ENCODE results near the gene SBNO2. TPM values are rescaled to one million over a fixed set of nuclear protein-coding genes. Genes with fewer than 3 reads are reported as not detected.

SBNO2 gene
- total and polyA plus RNA-seq, 9 of the 15 experiments (the other 6 are each of a cell fraction or from before 2014, with no cell fraction given), result 0.01 to 46.2 (median 6.7) TPM

GRCh38 chr19:1177322-1178114, 3.5 kb upstream of the SBNO2 start:
- Histone ChIP-seq H3K9me3 (replicated peaks; ENCODE audit: control insufficient read depth, insufficient read depth, low read depth, low read length) (no peaks in the 10 kb centered on the region), H3K9ac (ENCODE audit: insufficient read depth in 1 of 2, low read depth in 2 of 2, low read length in 2 of 2) (0 out of 4 replicates have a peak overlapping the region, but pooled peaks of 1 of the 2 experiments have one; percentile 28), H3K36me3 (ENCODE audit: control insufficient read depth, insufficient read depth, low read length) (no peaks in the 10 kb centered on the region), H3K4me3 (no peak overlapping the region), H2AFZ (ENCODE audit: low read depth, low read length) (no peak overlapping the region), H3K27ac (ENCODE audit: extremely low read depth, low read depth, low read length) (no peak overlapping the region), H3K4me1 (replicated peaks in 1 of 2; ENCODE audit: control insufficient read depth in 2 of 2, insufficient read depth in 2 of 2, low read length in 2 of 2) (peaks cover 18 to 48% of the 10 kb centered on the region in 2 experiments), H3K79me2 (ENCODE audit: control insufficient read depth, insufficient read depth, low read length) (peaks cover 16% of the 10 kb centered on the region), H4K20me1 (replicated peaks; ENCODE audit: control insufficient read depth, insufficient read depth, low read length) (no peaks in the 10 kb centered on the region), H3K27me3 (ENCODE audit: control insufficient read depth in 2 of 2, insufficient read depth in 2 of 2, low read length in 2 of 2) (no peaks in the 10 kb centered on the region), H3K9me1 (ENCODE audit: control insufficient read depth, insufficient read depth, low read length) (no peaks in the 10 kb centered on the region), H3K4me2 (ENCODE audit: insufficient read depth, low read length) (no peak overlapping the region)
- ChIA-PET CTCF (ENCODE audit: low intra/inter-chr PET ratio) (no interaction called here), POLR2A (interaction anchor here (0.8 to 2.0 kb wide), 2 partner anchors 15 to 163 kb away, joined by 4 to 5 read pairs; no protein-coding TSS in a partner anchor)
- no peak for FAIRE-seq
- WGBS (ENCODE audit: insufficient coverage, low coverage, missing lambda C conversion rate), result 66% methylated on average over 24 of the region's 25 CpGs
- no TSS peak for BruUV-seq (replicated peaks)
- DNase-seq (ENCODE audit: extremely low read depth in 1 of 4, low spot score in 3 of 4), result no peak
- no peak for ATAC-seq
- in situ Hi-C loops (cut with MboI) (no loop called here), intact Hi-C loops (cut with micrococcal nuclease) (no loop called here)
- peak; percentile 94 for TF ChIP-seq BCOR (IDR thresholded peaks at IDR 0.05)
- TF ChIP-seq KDM1A (IDR thresholded peaks at IDR 0.05), result peak; percentile 66 to 81
- no peak for TF ChIP-seq PML (IDR thresholded peaks at IDR 0.05; ENCODE audit: low read length)
- TF ChIP-seq BCL6 (CRISPR knock-in tag; IDR thresholded peaks at IDR 0.05), result no peak
- no peak for TF ChIP-seq ZNF224 (CRISPR knock-in tag; IDR thresholded peaks at IDR 0.05)
- TF ChIP-seq TAF1 (IDR thresholded peaks at IDR 0.05; ENCODE audit: control insufficient read depth, extremely low read depth, insufficient read depth, low read length, severe bottlenecking), result no peak
- TF ChIP-seq ZNF124 (CRISPR knock-in tag; IDR thresholded peaks at IDR 0.05), result no peak
- TF ChIP-seq ZC3H8 (IDR thresholded peaks at IDR 0.05), result no peak
- no peak for TF ChIP-seq JUND (IDR thresholded peaks at IDR 0.05; ENCODE audit: borderline replicate concordance, low read depth, low read length)
- TF ChIP-seq JUND (tag; IDR thresholded peaks at IDR 0.05; ENCODE audit: borderline replicate concordance, low read depth, low read length), result no peak
- TF ChIP-seq HDAC2 (IDR thresholded peaks at IDR 0.05), result peak; percentile 81
- TF ChIP-seq ADNP (tag; IDR thresholded peaks at IDR 0.05), result peak; percentile 70; the same call in 1 of the 2 replicates
- TF ChIP-seq, protein P1, sequence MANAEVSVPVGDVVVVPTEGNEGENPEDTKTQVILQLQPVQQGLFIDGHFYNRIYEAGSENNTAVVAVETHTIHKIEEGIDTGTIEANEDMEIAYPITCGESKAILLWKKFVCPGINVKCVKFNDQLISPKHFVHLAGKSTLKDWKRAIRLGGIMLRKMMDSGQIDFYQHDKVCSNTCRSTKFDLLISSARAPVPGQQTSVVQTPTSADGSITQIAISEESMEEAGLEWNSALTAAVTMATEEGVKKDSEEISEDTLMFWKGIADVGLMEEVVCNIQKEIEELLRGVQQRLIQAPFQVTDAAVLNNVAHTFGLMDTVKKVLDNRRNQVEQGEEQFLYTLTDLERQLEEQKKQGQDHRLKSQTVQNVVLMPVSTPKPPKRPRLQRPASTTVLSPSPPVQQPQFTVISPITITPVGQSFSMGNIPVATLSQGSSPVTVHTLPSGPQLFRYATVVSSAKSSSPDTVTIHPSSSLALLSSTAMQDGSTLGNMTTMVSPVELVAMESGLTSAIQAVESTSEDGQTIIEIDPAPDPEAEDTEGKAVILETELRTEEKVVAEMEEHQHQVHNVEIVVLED (CRISPR knock-in tag; IDR thresholded peaks at IDR 0.05), result no peak
- no peak for TF ChIP-seq RBM34 (IDR thresholded peaks at IDR 0.05; ENCODE audit: borderline replicate concordance, insufficient read depth, low read length)
- peak; percentile 93 for TF ChIP-seq RBM25 (IDR thresholded peaks at IDR 0.05; ENCODE audit: low read depth, low read length, severe bottlenecking)
- no peak for TF ChIP-seq IRF2 (CRISPR knock-in tag; IDR thresholded peaks at IDR 0.05)
- TF ChIP-seq L3MBTL2 (IDR thresholded peaks at IDR 0.05), result no peak
- TF ChIP-seq ZNF583 (CRISPR knock-in tag; IDR thresholded peaks at IDR 0.05), result no peak
- 0 out of 4 replicates have a peak, but pooled peaks of 1 of the 2 experiments have one; percentile 16 for TF ChIP-seq RCOR1 (IDR thresholded peaks at IDR 0.05; ENCODE audit: borderline replicate concordance in 1 of 2, low read depth in 2 of 2, low read length in 2 of 2)
- 0 out of 2 replicates have a peak, but pooled peaks have one; percentile 58 for TF ChIP-seq ZBTB33 (CRISPR knock-in tag; IDR thresholded peaks at IDR 0.05)
